NB4 (cell line): ENCODE measurements around the gene SUSD5.

ENCODE experiments used
- MAX ChIP-seq: IDR thresholded peaks from 2 replicates; pipeline ENCODE4 v1.6.1; 2011; ENCODE audit warnings: low read depth, low read length
- TF ChIP-seq, protein P1 (sequence below): IDR thresholded peaks from one replicate; pipeline ENCODE4 v1.5.1; 2012; ENCODE audit warnings: low read depth, low read length

DNA sequence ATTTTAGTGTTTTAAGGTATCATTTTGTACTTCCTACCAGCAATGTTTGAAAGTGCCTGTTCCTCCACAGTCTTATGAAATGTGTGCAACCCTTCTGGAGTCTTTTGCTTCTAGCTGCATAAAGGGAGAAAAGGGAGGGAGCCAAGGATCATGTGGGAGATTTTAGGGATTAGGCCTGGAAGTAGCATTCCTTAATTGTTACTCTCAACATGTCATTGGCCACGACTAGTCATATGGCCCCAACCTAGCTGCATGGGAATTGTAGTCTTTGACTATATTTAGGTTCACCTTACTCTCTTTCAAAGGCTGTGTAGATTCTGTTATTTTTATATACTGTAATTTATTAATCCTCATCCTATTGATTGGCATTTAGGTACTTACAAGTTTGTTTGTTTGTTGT is 89.9 kb downstream of the SUSD5 start:
- TF ChIP-seq, protein P1, sequence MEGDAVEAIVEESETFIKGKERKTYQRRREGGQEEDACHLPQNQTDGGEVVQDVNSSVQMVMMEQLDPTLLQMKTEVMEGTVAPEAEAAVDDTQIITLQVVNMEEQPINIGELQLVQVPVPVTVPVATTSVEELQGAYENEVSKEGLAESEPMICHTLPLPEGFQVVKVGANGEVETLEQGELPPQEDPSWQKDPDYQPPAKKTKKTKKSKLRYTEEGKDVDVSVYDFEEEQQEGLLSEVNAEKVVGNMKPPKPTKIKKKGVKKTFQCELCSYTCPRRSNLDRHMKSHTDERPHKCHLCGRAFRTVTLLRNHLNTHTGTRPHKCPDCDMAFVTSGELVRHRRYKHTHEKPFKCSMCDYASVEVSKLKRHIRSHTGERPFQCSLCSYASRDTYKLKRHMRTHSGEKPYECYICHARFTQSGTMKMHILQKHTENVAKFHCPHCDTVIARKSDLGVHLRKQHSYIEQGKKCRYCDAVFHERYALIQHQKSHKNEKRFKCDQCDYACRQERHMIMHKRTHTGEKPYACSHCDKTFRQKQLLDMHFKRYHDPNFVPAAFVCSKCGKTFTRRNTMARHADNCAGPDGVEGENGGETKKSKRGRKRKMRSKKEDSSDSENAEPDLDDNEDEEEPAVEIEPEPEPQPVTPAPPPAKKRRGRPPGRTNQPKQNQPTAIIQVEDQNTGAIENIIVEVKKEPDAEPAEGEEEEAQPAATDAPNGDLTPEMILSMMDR, result no peak
- no peak for TF ChIP-seq MAX
